ENCODE results near the gene ARHGEF7. TPM values are rescaled to one million over a fixed set of nuclear protein-coding genes. Genes with fewer than 3 reads are reported as not detected.
A peak's percentile ranks its signal among the peaks of the same experiment; 100 is the strongest.

ARHGEF7 gene
- total and polyA plus RNA-seq, 4 experiments from 2014 or later = 6.6 to 73.7 (median 40.7) TPM

- peak overlapping the region in 1 of 8 donors; percentile 28 for H3K4me3 Mint-ChIP-seq
- Histone ChIP-seq H3K4me1 (ENCODE audit: insufficient read depth, low read length) (peaks cover 46% of the 10 kb centered on the region), H3K4me3 (ENCODE audit: low read length in 2 of 2) (no peak overlapping the region), H3K27me3 (ENCODE audit: insufficient read depth, low read length) (no peaks in the 10 kb centered on the region), H3K27ac (ENCODE audit: low read depth, low read length) (no peak overlapping the region), H3K9me3 (ENCODE audit: control insufficient read depth in 1 of 2, low read length in 2 of 2) (no peaks in the 10 kb centered on the region), H3K36me3 (ENCODE audit: insufficient read depth, low read length) (no peaks in the 10 kb centered on the region)
- peaks cover 23 to 31% of the 10 kb centered on the region in 2 donors for H3K36me3 Mint-ChIP-seq
- H3K27ac Mint-ChIP-seq = peak overlapping the region; percentile 54 to 91 (median 69)
- no peak for DNase-seq
- ChIA-PET POLR2A (ENCODE audit: partially characterized antibody) (no interaction called here), CTCF (ENCODE audit: partially characterized antibody) (interaction anchor here (1.6 to 3.7 kb wide), 4 partner anchors 12 to 136 kb away, joined by 5 to 21 read pairs (median 8); no protein-coding TSS in a partner anchor)
- H3K27me3 Mint-ChIP-seq = no peaks in the 10 kb centered on the region
- intact Hi-C loops (cut with micrococcal nuclease) = no loop called here
- peaks cover 60 to 85% (median 70%) of the 10 kb centered on the region in 4 donors for H3K4me1 Mint-ChIP-seq
- no peaks in the 10 kb centered on the region for H3K9me3 Mint-ChIP-seq
Measured at GRCh38 chr13:111203736-111204389, 88.8 kb downstream of the ARHGEF7 start.

- no peak overlapping the region for H3K4me3 ChIP-seq (ENCODE audit: low read length in 2 of 2)
- ChIA-PET POLR2A (ENCODE audit: partially characterized antibody) (no interaction called here), CTCF (ENCODE audit: partially characterized antibody) (interaction anchor here (2.4 to 3.7 kb wide), 2 partner anchors 20 to 137 kb away, joined by 5 to 21 read pairs; no protein-coding TSS in a partner anchor)
- no peak for DNase-seq
- Mint-ChIP-seq H3K27me3 (no peaks in the 10 kb centered on the region), H3K4me1 (peaks cover 58 to 82% (median 69%) of the 10 kb centered on the region in 4 donors), H3K9me3 (no peaks in the 10 kb centered on the region), H3K4me3 (no peak overlapping the region), H3K27ac (peak overlapping the region in 4 of 7 donors; percentile 74 to 92 (median 86)), H3K36me3 (peaks cover 19 to 27% of the 10 kb centered on the region in 2 donors)
- H3K27me3 ChIP-seq (ENCODE audit: insufficient read depth, low read length) = no peaks in the 10 kb centered on the region
- peaks cover 42% of the 10 kb centered on the region for H3K4me1 ChIP-seq (ENCODE audit: insufficient read depth, low read length)
- no peaks in the 10 kb centered on the region for H3K36me3 ChIP-seq (ENCODE audit: insufficient read depth, low read length)
- intact Hi-C loops (cut with micrococcal nuclease) = no loop called here
- H3K9me3 ChIP-seq (ENCODE audit: control insufficient read depth in 1 of 2, low read length in 2 of 2) = no peaks in the 10 kb centered on the region
- H3K27ac ChIP-seq (ENCODE audit: low read depth, low read length) = no peak overlapping the region
Measured at GRCh38 chr13:111204438-111205177, 89.5 kb downstream of the ARHGEF7 start.

- Mint-ChIP-seq H3K9me3 (no peaks in the 10 kb centered on the region), H3K27me3 (no peaks in the 10 kb centered on the region), H3K4me1 (peaks cover 48 to 81% (median 64%) of the 10 kb centered on the region in 4 donors), H3K27ac (peak overlapping the region in 1 of 7 donors; percentile 46), H3K4me3 (no peak overlapping the region), H3K36me3 (peaks cover 16 to 29% of the 10 kb centered on the region in 2 donors)
- DNase-seq = no peak
- H3K36me3 ChIP-seq (ENCODE audit: insufficient read depth, low read length) = no peaks in the 10 kb centered on the region
- peaks cover 27% of the 10 kb centered on the region for H3K4me1 ChIP-seq (ENCODE audit: insufficient read depth, low read length)
- no peak overlapping the region for H3K27ac ChIP-seq (ENCODE audit: low read depth, low read length)
- no peaks in the 10 kb centered on the region for H3K27me3 ChIP-seq (ENCODE audit: insufficient read depth, low read length)
- ChIA-PET CTCF (ENCODE audit: partially characterized antibody) (interaction anchor here (2.4 to 3.7 kb wide), 2 partner anchors 18 to 138 kb away, joined by 5 to 21 read pairs; no protein-coding TSS in a partner anchor), POLR2A (ENCODE audit: partially characterized antibody) (no interaction called here)
- intact Hi-C loops (cut with micrococcal nuclease) = no loop called here
- H3K4me3 ChIP-seq (ENCODE audit: low read length in 2 of 2) = no peak overlapping the region
- no peaks in the 10 kb centered on the region for H3K9me3 ChIP-seq (ENCODE audit: control insufficient read depth in 1 of 2, low read length in 2 of 2)
Measured at GRCh38 chr13:111206148-111206547, 91.0 kb downstream of the ARHGEF7 start.

GRCh38 chr13:111209613-111210012 lies 94.5 kb downstream of the ARHGEF7 start:
- H3K27me3 ChIP-seq (ENCODE audit: insufficient read depth, low read length) = no peaks in the 10 kb centered on the region
- H3K4me3 ChIP-seq (ENCODE audit: low read length in 2 of 2) = no peak overlapping the region
- intact Hi-C loops (cut with micrococcal nuclease) = no loop called here
- ChIA-PET CTCF (ENCODE audit: partially characterized antibody) (interaction anchor here (11.9 kb wide), 1 partner anchor 142 kb away, joined by 144 read pairs; no protein-coding TSS in a partner anchor), POLR2A (ENCODE audit: partially characterized antibody) (no interaction called here)
- no peaks in the 10 kb centered on the region for H3K36me3 ChIP-seq (ENCODE audit: insufficient read depth, low read length)
- no peaks in the 10 kb centered on the region for H3K9me3 ChIP-seq (ENCODE audit: control insufficient read depth in 1 of 2, low read length in 2 of 2)
- DNase-seq = peak in 1 of 5 donors; percentile 10
- no peaks in the 10 kb centered on the region for H3K4me1 ChIP-seq (ENCODE audit: insufficient read depth, low read length)
- no peaks in the 10 kb centered on the region for H3K27me3 Mint-ChIP-seq
- peaks cover 36 to 69% (median 53%) of the 10 kb centered on the region in 4 donors for H3K4me1 Mint-ChIP-seq
- no peaks in the 10 kb centered on the region for H3K9me3 Mint-ChIP-seq
- peaks cover 17 to 30% of the 10 kb centered on the region in 2 donors for H3K36me3 Mint-ChIP-seq
- peak overlapping the region in 4 of 7 donors; percentile 67 to 78 (median 74) for H3K27ac Mint-ChIP-seq
- peak overlapping the region in 2 of 8 donors; percentile 10 to 70 for H3K4me3 Mint-ChIP-seq
- no peak overlapping the region for H3K27ac ChIP-seq (ENCODE audit: low read depth, low read length)

- Mint-ChIP-seq H3K4me3 (no peak overlapping the region), H3K36me3 (peaks cover 16 to 29% of the 10 kb centered on the region in 2 donors), H3K27ac (peak overlapping the region in 3 of 7 donors; percentile 25 to 77 (median 67)), H3K9me3 (no peaks in the 10 kb centered on the region), H3K27me3 (no peaks in the 10 kb centered on the region), H3K4me1 (peaks cover 36 to 71% (median 54%) of the 10 kb centered on the region in 4 donors)
- Histone ChIP-seq H3K4me1 (ENCODE audit: insufficient read depth, low read length) (no peaks in the 10 kb centered on the region), H3K9me3 (ENCODE audit: control insufficient read depth in 1 of 2, low read length in 2 of 2) (no peaks in the 10 kb centered on the region), H3K27ac (ENCODE audit: low read depth, low read length) (no peak overlapping the region), H3K27me3 (ENCODE audit: insufficient read depth, low read length) (no peaks in the 10 kb centered on the region), H3K36me3 (ENCODE audit: insufficient read depth, low read length) (no peaks in the 10 kb centered on the region), H3K4me3 (ENCODE audit: low read length in 2 of 2) (no peak overlapping the region)
- CTCF ChIA-PET (ENCODE audit: partially characterized antibody) = interaction anchor here (11.9 kb wide), 1 partner anchor 142 kb away, joined by 144 read pairs; no protein-coding TSS in a partner anchor
- no peak for DNase-seq
- intact Hi-C loops (cut with micrococcal nuclease) = no loop called here
- POLR2A ChIA-PET (ENCODE audit: partially characterized antibody) = no interaction called here
Measured at GRCh38 chr13:111210091-111210490, 95.0 kb downstream of the ARHGEF7 start.

- DNase-seq = no peak
- Mint-ChIP-seq H3K9me3 (no peaks in the 10 kb centered on the region), H3K36me3 (peaks cover 9 to 25% of the 10 kb centered on the region in 2 donors), H3K4me3 (no peak overlapping the region), H3K27ac (peak overlapping the region in 6 of 7 donors; percentile 25 to 82 (median 28)), H3K4me1 (peaks cover 37 to 74% (median 56%) of the 10 kb centered on the region in 4 donors), H3K27me3 (no peaks in the 10 kb centered on the region)
- CTCF ChIA-PET (ENCODE audit: partially characterized antibody) = interaction anchor here (1.1 to 11.9 kb wide), 5 partner anchors 14 to 218 kb away, joined by 3 to 144 read pairs (median 5); no protein-coding TSS in a partner anchor
- Histone ChIP-seq H3K9me3 (ENCODE audit: control insufficient read depth in 1 of 2, low read length in 2 of 2) (no peaks in the 10 kb centered on the region), H3K27me3 (ENCODE audit: insufficient read depth, low read length) (no peaks in the 10 kb centered on the region), H3K4me1 (ENCODE audit: insufficient read depth, low read length) (no peaks in the 10 kb centered on the region), H3K4me3 (ENCODE audit: low read length in 2 of 2) (no peak overlapping the region), H3K27ac (ENCODE audit: low read depth, low read length) (no peak overlapping the region), H3K36me3 (ENCODE audit: insufficient read depth, low read length) (no peaks in the 10 kb centered on the region)
- POLR2A ChIA-PET (ENCODE audit: partially characterized antibody) = no interaction called here
- intact Hi-C loops (cut with micrococcal nuclease) = no loop called here
Measured at GRCh38 chr13:111210544-111211469, 95.7 kb downstream of the ARHGEF7 start.

Data from CD4-positive, alpha-beta memory T cell (primary cell).